H54 (cell line): ENCODE results near the gene RPL7A.
"Not testable (repeated sequence)": the region's sequence is repeated elsewhere in the genome, so short reads cannot be mapped to it uniquely, and the experiment has no call there.

Experiments used
- DNase-seq: peaks from one replicate; pipeline ENCODE4 v3.0.0; 2011; ENCODE audit warnings: low spot score, mixed read lengths; ENCODE audit not compliant: insufficient read length
- FAIRE-seq: peaks from 3 replicates; lab custom pipeline; 2011; peaks lifted over from hg19 to GRCh38; lab: Jason Lieb, UNC
- POLR2A ChIP-seq: IDR thresholded peaks from 2 replicates; pipeline ENCODE4 v1.6.1; 2011; ENCODE audit warnings: low read depth, mild to moderate bottlenecking, low read length

Gene RPL7A

DNA sequence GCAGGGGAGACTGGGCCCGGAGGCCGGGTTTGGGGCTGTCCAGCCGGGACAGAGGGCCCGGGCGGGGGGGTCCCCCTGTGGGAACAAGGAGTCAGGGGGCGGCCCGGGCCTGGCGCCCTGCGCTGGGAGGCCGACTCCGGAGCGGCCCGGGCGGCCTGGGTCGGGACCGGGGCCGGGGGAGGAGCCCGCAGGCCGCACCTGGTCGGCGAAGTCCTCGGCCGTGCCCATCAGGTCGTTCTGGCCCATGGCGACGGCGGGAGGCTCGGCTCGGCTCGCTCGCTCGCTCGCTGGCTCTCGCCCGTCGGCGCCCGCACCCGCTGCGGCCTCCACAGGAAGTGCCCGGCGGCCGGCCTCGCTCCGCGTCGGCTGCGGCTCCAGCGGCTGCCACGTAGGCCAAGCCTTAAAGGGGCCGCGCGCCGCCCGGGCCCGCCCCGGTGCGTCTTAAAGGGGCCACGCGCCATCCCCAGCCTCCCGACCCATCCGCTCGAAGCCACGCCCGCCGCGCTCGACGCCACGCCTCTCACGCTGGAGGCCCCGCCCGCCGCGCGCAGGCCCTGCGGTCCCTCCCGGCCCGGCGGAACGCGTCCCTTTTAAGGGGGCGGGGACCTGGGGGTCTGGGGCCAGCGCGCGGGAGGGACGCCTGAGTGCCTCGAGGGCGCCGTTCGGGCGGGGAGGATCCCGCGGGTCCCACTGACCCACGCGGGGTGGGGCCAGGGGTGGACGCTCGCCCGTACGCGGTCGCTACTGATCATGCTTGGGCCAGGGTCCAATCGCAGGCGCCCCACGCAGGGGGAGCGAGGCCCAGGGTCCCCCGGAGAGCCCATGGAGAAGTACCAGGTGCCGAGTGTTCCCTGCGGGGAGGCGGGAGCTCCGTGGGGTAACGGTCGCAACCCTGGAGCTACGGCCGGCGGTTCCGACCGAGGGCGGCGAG, 28.0 kb downstream of the RPL7A start, which contains the start of the genes STKLD1 and SURF4:
Gene STKLD1 (plus strand): TSS at position 643 of the 931 bp plus-strand sequence. CDS start 108 bp downstream, at position 751.
Gene SURF4 (minus strand): TSS at position 337 of the 931 bp plus-strand sequence. CDS start 91 bp downstream, at position 246.
- peak; percentile 96 for TF ChIP-seq POLR2A
- FAIRE-seq: no peak
- DNase-seq: peak; percentile 100

DNA sequence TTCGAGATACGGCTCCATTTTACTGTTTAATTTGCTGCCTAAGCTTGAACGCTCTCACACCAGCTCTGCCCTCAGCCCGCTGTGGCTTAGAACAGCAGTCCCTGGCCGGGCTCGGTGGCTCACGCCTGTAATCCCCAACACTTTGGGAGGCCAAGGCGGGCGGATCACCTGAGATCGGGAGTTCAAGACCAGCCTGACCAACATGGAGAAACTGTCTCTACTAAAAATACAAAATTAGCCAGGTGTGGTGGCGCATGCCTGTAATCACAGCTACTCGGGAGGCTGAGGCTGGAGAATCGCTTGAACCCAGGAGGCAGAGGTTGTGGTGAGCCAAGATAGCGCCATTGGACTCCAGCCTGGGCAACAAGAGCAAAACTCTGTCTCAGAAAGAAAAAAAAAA, 29.3 kb downstream of the RPL7A start:
- FAIRE-seq, DNase-seq: not testable (repeated sequence)

DNA sequence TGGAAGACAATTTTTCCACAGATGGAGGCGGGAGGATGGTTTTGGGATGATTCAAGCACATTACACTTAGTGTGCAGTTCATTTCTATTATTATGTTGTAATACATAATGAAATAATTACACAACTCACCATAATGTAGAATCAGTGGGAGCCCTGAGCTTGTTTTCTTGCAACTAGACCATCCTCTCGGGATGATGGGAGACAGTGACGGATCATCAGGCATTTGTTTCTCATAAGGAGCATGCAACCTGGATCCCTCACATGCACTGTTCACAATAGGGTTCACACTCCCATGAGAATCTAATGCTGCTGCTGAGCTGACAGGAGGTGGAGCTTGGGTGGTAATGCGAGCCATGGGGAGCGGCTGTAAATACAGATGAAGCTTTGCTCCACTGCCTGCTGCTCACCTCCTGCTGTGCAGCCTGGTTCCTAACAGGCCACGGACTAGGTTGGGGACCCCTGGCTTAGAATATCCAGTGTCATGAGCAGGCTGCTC, 29.8 kb downstream of the RPL7A start:
- DNase-seq: no peak
- TF ChIP-seq POLR2A: no peak
- no peak for FAIRE-seq

DNA sequence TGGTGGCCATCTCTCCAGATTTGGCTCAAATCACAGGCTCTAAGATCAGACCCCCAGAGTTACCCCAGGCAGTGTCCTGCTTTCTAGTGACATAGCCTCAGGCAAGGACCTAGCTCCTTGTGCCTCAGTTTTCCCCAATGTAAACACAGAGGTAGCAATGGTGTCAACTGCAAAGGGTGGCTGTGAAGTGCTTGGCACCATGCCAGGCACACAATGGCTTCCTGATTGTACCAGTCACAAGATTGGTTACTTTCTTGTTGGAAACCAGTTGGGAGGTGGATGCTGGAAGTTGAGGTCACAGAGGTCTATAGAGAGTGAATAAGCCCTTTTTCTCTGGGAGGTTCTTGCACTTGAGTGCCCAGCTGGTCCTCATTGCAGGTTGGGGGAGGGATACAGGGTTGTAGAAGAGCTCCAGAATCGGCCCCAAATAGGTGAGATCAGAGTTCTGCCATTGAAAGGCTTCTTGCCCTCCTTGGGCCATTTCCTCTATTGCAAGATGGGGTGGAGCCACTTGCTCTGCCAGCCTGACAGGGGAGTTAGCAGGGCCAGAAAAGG, 30.5 kb downstream of the RPL7A start:
- no peak for DNase-seq
- no peak for TF ChIP-seq POLR2A
- no peak for FAIRE-seq

DNA sequence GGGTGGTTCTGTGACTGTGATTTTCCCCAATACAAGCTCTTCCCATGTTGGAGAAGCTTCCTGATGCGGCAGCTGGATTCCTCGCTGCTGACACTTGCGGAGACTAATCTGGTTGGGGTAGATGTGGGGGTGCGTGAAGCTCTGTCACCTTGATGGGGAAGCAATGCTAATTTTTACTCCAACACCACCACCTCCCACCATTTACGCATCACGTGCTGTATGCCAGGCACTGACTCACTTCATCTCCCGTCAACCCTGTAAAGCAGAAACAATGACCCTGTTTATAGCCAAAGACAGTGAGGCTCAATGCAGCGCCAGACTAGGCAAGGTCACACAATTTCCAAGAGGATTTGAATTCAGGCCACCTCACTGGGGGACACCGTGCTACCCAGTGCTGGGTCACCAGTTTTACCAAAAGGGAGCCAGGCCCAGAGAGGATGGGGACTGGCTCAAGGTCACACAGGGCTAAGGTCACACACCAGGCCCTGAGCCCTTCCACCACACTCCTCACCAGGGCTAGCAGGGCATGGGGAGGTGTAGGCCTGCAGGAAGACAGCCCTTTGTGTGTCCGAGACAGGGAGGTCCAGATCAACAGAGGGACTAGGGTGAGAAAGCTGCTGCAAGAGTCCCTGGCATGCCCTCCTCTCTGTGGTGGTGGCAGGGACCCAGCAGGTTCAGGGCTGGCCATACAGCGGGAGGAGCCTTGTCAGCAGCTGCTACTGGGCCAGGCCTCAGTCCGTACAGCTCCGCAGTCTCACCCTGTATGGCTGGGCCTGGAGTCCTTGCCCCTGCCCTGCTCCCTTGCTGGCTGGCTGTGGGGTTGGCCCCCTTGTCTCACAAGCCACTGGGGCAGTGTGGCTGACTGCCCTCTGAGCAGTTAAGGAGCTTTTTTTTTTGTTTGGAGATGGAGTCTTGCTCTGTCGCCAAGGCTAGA, 31.4 kb downstream of the RPL7A start:
- no peak for TF ChIP-seq POLR2A
- no peak for DNase-seq
- FAIRE-seq: no peak

DNA sequence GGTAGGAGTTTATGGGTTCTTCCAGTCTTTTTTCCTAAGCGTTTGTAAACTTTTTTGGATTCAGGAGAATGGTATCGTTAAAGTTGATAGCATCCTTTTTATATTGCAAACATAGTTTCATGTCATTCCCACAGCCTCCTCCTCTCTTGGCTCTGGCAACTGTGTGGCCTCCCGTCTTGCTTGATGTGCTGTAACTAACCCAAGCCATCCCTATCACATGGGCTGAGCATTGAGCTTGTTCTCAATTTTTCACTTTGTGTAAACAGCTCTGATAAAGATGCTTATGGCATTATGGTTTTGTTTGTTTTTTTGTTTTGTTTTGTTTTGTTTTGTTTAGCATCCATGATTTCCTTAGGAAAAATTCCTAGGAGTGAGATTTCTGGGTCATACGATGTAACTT, 32.7 kb downstream of the RPL7A start:
- TF ChIP-seq POLR2A: no peak
- FAIRE-seq (no peak), DNase-seq (no peak)

DNA sequence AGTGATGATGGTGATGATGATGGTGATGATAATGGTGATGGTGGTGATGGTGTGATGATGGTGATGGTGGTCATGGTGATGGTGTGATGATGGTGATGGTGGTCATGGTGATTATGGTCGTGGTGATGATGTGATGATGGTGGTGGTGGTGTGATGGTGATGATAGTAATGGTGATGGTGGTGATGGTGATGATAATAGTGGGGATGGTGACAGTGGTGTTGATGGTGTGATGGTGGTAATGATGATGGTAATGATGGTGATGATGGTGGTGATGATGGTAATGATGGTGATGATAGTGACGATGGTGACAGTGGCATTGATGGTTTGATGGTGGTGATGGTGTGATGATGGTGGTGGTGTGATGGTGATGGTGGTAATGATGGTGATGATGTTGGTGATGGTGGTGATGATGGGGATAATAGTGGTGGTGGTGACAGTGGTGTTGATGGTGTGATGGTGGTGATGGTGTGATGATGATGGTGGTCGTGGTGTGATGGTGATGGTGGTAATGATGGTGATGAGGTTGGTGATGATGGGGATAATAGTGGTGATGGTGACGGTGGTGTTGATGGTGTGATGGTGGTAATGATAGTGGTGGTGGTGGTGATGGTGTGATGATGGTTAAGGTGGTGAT, 34.6 kb downstream of the RPL7A start:
- no peak for FAIRE-seq
- no peak for TF ChIP-seq POLR2A
- no peak for DNase-seq

DNA sequence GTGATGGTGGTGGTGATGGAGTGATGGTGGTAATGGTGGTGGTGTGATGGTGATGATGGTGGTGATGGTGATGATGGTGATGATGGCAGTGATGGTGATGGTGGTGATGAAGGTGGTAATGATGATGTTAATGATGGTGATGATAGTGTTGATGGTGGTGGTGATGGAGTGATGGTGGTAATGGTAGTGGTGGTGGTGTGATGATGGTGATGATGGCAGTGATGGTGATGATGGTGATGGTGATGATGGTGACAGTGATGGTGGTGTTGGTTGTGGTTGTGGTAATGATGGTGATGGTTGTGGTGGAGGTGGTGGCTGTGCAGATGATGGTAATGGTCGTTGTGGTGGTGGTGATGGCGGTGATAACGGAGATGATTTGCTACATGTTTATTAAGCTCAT, 35.4 kb downstream of the RPL7A start:
- FAIRE-seq (no peak), DNase-seq (no peak)
- TF ChIP-seq POLR2A: no peak

DNA sequence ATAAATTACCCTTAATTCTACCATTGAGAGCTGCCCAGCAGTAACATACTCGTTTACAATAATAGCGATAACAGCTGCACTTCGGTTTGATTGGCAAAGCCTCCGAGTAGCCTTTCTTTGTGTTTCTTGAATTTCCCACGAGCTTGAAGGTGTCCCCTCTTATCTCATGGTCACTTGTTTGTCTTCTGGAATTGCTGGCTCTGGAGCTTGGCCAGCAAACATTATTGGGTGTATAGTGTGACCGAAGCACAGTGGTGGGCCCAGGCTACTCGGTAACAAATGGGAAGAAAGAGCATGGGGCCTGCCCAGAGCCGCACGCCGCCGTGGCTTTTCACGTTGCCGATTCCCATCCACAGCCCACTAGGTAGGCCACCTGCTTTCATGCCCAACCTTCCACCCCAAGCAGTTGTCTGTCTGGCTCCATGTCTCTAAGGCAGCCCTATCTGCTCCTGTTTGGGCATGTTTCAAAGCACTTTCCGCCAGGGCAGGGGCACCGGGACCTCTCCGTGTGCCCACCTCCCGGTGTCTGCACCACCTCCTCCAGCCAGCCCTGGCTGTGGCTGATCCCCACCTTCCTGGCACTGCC, 36.8 kb downstream of the RPL7A start:
- DNase-seq (no peak), FAIRE-seq (no peak)
- TF ChIP-seq POLR2A: no peak

DNA sequence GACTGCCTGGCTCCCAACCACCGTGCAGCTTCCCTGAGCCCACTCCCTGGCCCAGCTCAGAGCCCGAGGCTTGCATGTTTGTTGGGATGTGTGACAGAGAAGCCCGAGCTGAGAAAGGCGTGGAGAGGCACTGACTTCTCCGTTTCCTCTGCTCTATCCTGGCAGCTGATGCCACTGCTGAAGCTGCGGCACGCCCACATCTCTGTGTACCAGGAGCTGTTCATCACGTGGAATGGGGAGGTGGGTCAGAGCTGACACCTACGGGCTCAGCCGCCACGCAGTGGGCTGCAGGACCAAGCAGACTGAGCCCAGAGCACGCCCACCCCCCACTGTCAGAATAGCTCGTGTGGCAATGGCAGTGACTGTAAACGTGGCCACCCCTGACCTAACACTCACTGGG, 37.4 kb downstream of the RPL7A start:
- DNase-seq: no peak
- FAIRE-seq: no peak
- no peak for TF ChIP-seq POLR2A

DNA sequence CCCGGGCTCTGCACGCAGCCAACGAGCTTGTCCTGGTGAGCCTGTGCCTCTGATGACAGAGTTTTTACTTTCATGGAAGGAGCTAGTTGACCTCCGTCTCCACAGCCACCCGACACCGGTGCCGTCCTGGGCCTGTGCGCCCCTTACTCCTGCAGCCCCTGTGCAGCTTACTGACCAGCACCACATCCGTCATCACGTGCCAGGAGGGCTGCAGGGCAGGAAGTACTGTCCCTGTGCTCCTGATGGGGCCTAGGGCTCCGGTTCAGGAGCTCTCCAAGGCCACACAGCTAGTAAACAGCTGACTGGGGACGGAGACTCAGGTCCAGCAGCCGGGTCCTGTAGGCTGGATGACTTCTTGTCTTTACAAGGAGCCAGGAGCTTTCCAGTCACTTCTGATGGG, 38.3 kb downstream of the RPL7A start:
- DNase-seq: no peak
- TF ChIP-seq POLR2A: no peak
- no peak for FAIRE-seq

DNA sequence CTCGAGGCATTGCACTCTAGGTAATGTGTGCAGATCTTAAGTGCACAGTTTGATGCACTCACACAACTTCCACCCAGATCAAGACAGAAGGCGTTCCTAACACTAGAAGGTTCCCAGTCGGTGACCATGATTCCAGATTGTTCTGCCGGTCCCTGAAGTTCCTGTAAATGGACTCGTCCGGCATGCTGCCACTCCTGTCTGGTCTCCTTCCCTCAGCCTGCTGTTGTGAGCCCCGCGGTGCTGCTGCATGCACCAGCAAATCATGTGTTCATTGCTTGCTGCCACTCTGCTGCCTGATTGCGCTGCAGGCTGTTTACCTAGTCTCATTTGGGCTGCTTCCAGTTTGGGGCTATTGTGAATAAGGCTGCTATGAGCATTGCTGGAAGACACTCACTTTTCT, 39.7 kb downstream of the RPL7A start:
- no peak for DNase-seq
- FAIRE-seq: no peak
- TF ChIP-seq POLR2A: no peak
